Osteocyte (in vitro differentiated cells): ENCODE results near the gene CCDC188. TPM values are rescaled to one million over a fixed set of nuclear protein-coding genes. Genes with fewer than 3 reads are reported as not detected.

Experiments
- DNase-seq: peaks from one replicate; pipeline ENCODE4 v3.0.0; 2021; ENCODE audit warnings: mixed read lengths; ENCODE audit not compliant: unreplicated experiment; ENCODE audit errors: extremely low spot score
- H3K27ac Mint-ChIP-seq: one replicate; pipeline ENCODE4 v1.8.0; 2021; ENCODE audit warnings: mild to moderate bottlenecking, mixed read lengths; ENCODE audit not compliant: unreplicated experiment
- H3K27me3 Mint-ChIP-seq: one replicate; pipeline ENCODE4 v1.8.0; 2021; ENCODE audit warnings: mixed read lengths; ENCODE audit not compliant: unreplicated experiment
- H3K36me3 Mint-ChIP-seq: one replicate; pipeline ENCODE4 v1.8.0; 2021; ENCODE audit warnings: mixed read lengths; ENCODE audit not compliant: unreplicated experiment
- H3K4me1 Mint-ChIP-seq: one replicate; pipeline ENCODE4 v1.8.0; 2021; ENCODE audit warnings: mixed read lengths; ENCODE audit not compliant: unreplicated experiment
- H3K4me3 Mint-ChIP-seq: one replicate; pipeline ENCODE4 v1.8.0; 2021; ENCODE audit warnings: mild to moderate bottlenecking, moderate library complexity, mixed read lengths; ENCODE audit not compliant: unreplicated experiment
- H3K9me3 Mint-ChIP-seq: one replicate; pipeline ENCODE4 v1.8.0; 2021; ENCODE audit warnings: mixed read lengths; ENCODE audit not compliant: unreplicated experiment
- total RNA-seq: library from RNA; stranded (reverse); gene quantifications from 2 replicates; pipeline ENCODE4 v1.2.1, GENCODE V29; 2021
- TF ChIP-seq, protein P1 (sequence below): fragments of 200-600 bp; sonication (generic); IDR thresholded peaks from 2 replicates; pipeline ENCODE4 v1.5.0; 2021; ENCODE audit warnings: antibody characterized with exemption, mild to moderate bottlenecking, moderate library complexity

The CCDC188 gene
- total RNA-seq, 1 donor from 2014 or later, result 0.56 TPM

DNA sequence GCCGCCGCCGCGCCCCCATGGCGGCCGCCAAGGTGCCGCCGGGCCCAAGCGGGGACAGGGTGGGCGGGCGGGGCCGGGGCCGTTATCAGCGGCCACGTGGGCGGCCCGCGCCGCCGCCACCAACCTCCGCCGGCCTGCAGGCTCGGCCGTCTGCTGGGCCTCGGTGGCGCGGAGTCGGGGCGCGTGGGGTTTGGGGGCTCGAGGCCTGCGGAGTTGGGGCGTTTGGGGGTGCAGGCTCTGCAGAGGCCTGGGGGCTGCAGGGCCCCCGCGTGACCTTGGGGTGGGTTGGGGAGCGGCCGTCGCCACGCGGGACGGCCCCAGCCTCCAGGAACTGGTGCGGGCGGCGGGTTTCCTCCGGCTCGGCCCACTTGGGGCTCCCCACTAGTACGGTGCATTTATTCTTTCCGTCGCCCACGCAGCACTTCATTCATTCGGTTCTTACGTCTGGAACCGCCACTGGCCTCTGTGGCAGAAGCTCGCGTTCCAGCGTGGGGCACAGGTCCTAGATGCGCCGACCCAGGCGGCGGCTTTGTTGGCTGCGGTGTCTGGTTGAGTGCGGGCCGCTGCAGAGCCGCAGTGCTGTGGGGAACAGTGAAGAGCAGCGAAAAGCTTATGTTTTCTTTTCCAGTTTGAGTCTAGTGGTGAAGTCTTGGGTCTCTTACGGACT is 33.1 kb downstream of the CCDC188 start:
- Mint-ChIP-seq H3K27me3 (no peaks in the 10 kb centered on the region), H3K4me1 (peaks cover 17% of the 10 kb centered on the region), H3K9me3 (no peaks in the 10 kb centered on the region), H3K36me3 (peaks cover 18% of the 10 kb centered on the region), H3K4me3 (peak overlapping the region; percentile 84), H3K27ac (peak overlapping the region; percentile 75)
- no peak for DNase-seq
- TF ChIP-seq, protein P1, sequence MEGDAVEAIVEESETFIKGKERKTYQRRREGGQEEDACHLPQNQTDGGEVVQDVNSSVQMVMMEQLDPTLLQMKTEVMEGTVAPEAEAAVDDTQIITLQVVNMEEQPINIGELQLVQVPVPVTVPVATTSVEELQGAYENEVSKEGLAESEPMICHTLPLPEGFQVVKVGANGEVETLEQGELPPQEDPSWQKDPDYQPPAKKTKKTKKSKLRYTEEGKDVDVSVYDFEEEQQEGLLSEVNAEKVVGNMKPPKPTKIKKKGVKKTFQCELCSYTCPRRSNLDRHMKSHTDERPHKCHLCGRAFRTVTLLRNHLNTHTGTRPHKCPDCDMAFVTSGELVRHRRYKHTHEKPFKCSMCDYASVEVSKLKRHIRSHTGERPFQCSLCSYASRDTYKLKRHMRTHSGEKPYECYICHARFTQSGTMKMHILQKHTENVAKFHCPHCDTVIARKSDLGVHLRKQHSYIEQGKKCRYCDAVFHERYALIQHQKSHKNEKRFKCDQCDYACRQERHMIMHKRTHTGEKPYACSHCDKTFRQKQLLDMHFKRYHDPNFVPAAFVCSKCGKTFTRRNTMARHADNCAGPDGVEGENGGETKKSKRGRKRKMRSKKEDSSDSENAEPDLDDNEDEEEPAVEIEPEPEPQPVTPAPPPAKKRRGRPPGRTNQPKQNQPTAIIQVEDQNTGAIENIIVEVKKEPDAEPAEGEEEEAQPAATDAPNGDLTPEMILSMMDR, result no peak

DNA sequence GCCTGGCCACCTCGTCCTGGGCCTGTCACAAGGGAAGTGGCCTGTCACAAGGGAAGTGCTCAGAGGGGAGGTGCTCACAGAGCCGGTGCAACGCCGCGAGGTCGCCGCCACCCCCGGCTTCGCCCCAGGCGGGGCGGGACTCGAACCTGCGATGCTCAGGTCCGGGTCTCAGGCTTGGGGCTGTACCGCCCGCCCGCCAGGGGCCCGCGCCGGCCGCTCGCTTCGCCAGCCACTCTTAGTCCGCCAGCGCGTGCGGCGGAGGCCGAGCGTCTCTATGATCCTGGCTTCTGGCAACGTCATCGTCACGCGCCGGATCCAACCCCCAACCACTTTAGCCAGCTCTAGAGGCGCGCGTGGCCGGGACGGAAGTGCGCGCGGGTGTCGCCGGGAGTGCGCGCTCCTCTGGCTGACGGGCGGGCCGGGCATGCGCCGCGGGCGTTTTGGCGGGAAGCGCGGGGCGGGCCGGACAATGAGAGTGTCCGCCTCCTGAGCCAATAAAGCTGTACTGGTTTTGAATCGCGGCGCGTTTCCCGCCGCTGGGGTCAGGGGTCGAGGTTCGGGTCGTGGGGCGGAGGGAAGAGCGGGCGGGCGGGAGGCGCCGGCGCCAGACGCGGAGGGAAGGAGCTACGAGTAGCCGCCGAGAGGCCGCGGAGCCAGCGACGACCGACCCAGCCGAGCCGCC is 33.8 kb downstream of the CCDC188 start, which contains the start of gene TRMT2A:
TRMT2A (minus strand) TSS at position 276 of the 682 bp plus-strand sequence. CDS start 320 bp downstream, outside the sequence.
- H3K27ac Mint-ChIP-seq, result peak within 1 kb of the TSS; percentile 82
- H3K36me3 Mint-ChIP-seq, result peaks cover 18% of the 10 kb centered on the region
- peaks cover 17% of the 10 kb centered on the region for H3K4me1 Mint-ChIP-seq
- H3K4me3 Mint-ChIP-seq, result peak within 1 kb of the TSS; percentile 84
- no peaks in the 10 kb centered on the region for H3K27me3 Mint-ChIP-seq
- TF ChIP-seq, protein P1, result no peak
- peak; percentile 99 for DNase-seq
- H3K9me3 Mint-ChIP-seq, result no peaks in the 10 kb centered on the region

- no peaks in the 10 kb centered on the region for H3K27me3 Mint-ChIP-seq
- H3K4me3 Mint-ChIP-seq, result peak overlapping the region; percentile 82
- peaks cover 20% of the 10 kb centered on the region for H3K36me3 Mint-ChIP-seq
- TF ChIP-seq, protein P1, result no peak
- H3K9me3 Mint-ChIP-seq, result no peaks in the 10 kb centered on the region
- H3K27ac Mint-ChIP-seq, result peak overlapping the region; percentile 82
- H3K4me1 Mint-ChIP-seq, result peaks cover 17% of the 10 kb centered on the region
- no peak for DNase-seq
Measured at GRCh38 chr22:20116376-20116950, 34.4 kb downstream of the CCDC188 start.

DNA sequence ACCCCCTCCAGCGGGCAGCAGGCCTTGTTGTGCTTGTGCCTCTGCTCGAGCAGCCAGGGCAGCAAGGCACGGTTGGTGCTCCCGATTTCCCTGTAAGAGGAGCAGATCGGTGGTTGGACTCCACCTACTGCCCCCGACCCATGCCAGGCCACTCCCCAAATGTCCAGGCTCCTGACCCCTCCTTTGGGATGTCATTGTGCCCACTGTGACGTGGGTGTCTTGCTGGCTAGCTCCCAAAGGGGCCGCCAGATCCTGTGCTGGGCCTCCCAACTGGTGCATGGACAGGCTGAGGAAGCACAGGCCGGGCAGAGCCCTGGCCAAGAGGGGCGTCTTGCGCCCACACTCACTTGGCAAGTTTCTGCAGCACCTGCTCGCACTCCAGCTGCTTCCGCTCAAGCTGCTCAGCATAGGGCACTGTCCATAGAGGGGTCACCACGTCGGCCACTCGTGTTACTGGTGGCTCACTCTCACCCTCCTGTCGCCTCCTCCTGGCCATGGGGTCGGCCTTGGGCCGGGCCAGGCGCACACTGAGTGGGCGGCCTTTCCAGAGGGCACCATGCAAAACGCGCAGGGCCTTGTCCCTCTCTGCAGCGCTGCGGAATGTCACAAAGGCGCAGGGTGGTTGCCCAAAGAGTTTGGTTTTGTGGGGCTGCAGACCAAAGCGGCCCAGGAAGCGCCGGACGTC is 35.0 kb downstream of the CCDC188 start, which contains the start of gene RANBP1:
RANBP1 (plus strand) TSS at position 414 of the 685 bp plus-strand sequence; CDS start at position 495, 81 bp downstream.
- DNase-seq, result no peak
- no peaks in the 10 kb centered on the region for H3K9me3 Mint-ChIP-seq
- TF ChIP-seq, protein P1, result no peak

More for the DNA sequence above, 35.0 kb downstream of the CCDC188 start, which contains the start of gene RANBP1:
- Mint-ChIP-seq H3K4me1 (peaks cover 17% of the 10 kb centered on the region), H3K4me3 (peak within 1 kb of the TSS; percentile 82), H3K27me3 (no peaks in the 10 kb centered on the region), H3K36me3 (peaks cover 20% of the 10 kb centered on the region), H3K27ac (peak within 1 kb of the TSS; percentile 82)
